ENCODE measurements around the gene MLPH. TPM values are rescaled to one million over a fixed set of nuclear protein-coding genes. Genes with fewer than 3 reads are reported as not detected.

Gene MLPH
- total and polyA plus RNA-seq, 2 of the 13 experiments (the other 11 are each of a cell fraction or from before 2014, with no cell fraction given): 0.12 TPM; not detected in 1

DNA sequence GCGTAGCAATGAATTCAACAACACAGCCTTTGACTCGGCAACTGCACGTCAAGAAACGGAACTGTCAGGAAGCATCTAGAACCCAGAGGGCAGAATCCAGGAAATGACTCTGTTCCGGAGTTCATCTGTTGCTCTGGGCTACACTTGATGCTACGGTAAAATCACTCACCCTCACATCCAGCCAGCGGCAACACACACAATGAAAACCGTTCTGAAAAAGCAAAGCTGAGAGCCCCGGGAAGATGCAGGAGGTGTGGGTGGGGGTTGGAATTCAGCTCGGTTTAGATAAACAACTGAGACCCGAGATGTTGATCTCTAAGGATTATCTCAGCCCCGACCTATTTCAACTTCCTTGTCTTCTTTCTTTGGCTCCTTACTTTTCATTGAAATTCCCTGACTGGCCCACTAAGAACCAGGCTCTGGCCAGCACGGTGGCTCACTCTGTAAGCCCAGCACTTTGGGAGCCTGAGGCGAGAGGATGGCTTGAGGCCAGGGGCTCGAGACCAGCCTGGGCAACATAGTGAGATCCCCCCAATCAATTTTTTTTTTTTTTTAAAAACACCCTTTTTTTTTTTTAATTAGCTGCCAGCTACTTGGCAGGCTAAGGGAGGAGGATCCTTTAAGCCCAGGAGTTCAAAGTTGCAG is 116.8 kb downstream of the MLPH start (continued):
- TF ChIP-seq, protein P1, sequence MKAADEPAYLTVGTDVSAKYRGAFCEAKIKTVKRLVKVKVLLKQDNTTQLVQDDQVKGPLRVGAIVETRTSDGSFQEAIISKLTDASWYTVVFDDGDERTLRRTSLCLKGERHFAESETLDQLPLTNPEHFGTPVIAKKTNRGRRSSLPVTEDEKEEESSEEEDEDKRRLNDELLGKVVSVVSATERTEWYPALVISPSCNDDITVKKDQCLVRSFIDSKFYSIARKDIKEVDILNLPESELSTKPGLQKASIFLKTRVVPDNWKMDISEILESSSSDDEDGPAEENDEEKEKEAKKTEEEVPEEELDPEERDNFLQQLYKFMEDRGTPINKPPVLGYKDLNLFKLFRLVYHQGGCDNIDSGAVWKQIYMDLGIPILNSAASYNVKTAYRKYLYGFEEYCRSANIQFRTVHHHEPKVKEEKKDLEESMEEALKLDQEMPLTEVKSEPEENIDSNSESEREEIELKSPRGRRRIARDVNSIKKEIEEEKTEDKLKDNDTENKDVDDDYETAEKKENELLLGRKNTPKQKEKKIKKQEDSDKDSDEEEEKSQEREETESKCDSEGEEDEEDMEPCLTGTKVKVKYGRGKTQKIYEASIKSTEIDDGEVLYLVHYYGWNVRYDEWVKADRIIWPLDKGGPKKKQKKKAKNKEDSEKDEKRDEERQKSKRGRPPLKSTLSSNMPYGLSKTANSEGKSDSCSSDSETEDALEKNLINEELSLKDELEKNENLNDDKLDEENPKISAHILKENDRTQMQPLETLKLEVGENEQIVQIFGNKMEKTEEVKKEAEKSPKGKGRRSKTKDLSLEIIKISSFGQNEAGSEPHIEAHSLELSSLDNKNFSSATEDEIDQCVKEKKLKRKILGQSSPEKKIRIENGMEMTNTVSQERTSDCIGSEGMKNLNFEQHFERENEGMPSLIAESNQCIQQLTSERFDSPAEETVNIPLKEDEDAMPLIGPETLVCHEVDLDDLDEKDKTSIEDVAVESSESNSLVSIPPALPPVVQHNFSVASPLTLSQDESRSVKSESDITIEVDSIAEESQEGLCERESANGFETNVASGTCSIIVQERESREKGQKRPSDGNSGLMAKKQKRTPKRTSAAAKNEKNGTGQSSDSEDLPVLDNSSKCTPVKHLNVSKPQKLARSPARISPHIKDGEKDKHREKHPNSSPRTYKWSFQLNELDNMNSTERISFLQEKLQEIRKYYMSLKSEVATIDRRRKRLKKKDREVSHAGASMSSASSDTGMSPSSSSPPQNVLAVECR (CRISPR knock-in tag; IDR thresholded peaks at IDR 0.05; ENCODE audit: borderline replicate concordance): peak; percentile 35; the same call in 1 of the 2 replicates
- TF ChIP-seq, protein P2, sequence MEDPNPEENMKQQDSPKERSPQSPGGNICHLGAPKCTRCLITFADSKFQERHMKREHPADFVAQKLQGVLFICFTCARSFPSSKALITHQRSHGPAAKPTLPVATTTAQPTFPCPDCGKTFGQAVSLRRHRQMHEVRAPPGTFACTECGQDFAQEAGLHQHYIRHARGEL (CRISPR knock-in tag; IDR thresholded peaks at IDR 0.05): no peak
- TF ChIP-seq PPARG (CRISPR knock-in tag; conservative IDR thresholded peaks at IDR 0.05) (no peak), SYNCRIP (IDR thresholded peaks at IDR 0.05; ENCODE audit: insufficient read depth, low read depth, low read length) (no peak), TBP (CRISPR knock-in tag; IDR thresholded peaks at IDR 0.05) (no peak), ZNF589 (CRISPR knock-in tag; conservative IDR thresholded peaks at IDR 0.05) (no peak), ZSCAN30 (CRISPR knock-in tag; IDR thresholded peaks at IDR 0.05) (no peak), MEF2D (CRISPR knock-in tag; IDR thresholded peaks at IDR 0.05) (no peak), ZNF274 (CRISPR knock-in tag; IDR thresholded peaks at IDR 0.05) (no peak; the same call in 1 of the 2 replicates), KDM5B (CRISPR knock-in tag; IDR thresholded peaks at IDR 0.05; ENCODE audit: borderline replicate concordance) (no peak), ZMYM2 (CRISPR knock-in tag; IDR thresholded peaks at IDR 0.05) (no peak), MBD4 (IDR thresholded peaks at IDR 0.05; ENCODE audit: borderline replicate concordance, low read length) (no peak), ZNF451 (CRISPR knock-in tag; IDR thresholded peaks at IDR 0.05) (0 out of 2 replicates have a peak, but pooled peaks have one; percentile 73), SALL1 (CRISPR knock-in tag; IDR thresholded peaks at IDR 0.05) (peak; percentile 52), NFIC (IDR thresholded peaks at IDR 0.05; ENCODE audit: low read length) (no peak), POLR2AphosphoS5 (IDR thresholded peaks at IDR 0.05; ENCODE audit: low read depth, low read length) (no peak), ARNT (IDR thresholded peaks at IDR 0.05) (no peak), RARA (CRISPR knock-in tag; IDR thresholded peaks at IDR 0.05) (peak; percentile 45)
- TF ChIP-seq, protein P3, sequence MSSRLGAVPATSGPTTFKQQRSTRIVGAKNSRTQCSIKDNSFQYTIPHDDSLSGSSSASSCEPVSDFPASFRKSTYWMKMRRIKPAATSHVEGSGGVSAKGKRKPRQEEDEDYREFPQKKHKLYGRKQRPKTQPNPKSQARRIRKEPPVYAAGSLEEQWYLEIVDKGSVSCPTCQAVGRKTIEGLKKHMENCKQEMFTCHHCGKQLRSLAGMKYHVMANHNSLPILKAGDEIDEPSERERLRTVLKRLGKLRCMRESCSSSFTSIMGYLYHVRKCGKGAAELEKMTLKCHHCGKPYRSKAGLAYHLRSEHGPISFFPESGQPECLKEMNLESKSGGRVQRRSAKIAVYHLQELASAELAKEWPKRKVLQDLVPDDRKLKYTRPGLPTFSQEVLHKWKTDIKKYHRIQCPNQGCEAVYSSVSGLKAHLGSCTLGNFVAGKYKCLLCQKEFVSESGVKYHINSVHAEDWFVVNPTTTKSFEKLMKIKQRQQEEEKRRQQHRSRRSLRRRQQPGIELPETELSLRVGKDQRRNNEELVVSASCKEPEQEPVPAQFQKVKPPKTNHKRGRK (CRISPR knock-in tag; IDR thresholded peaks at IDR 0.05): no peak
- TF ChIP-seq, protein P4, sequence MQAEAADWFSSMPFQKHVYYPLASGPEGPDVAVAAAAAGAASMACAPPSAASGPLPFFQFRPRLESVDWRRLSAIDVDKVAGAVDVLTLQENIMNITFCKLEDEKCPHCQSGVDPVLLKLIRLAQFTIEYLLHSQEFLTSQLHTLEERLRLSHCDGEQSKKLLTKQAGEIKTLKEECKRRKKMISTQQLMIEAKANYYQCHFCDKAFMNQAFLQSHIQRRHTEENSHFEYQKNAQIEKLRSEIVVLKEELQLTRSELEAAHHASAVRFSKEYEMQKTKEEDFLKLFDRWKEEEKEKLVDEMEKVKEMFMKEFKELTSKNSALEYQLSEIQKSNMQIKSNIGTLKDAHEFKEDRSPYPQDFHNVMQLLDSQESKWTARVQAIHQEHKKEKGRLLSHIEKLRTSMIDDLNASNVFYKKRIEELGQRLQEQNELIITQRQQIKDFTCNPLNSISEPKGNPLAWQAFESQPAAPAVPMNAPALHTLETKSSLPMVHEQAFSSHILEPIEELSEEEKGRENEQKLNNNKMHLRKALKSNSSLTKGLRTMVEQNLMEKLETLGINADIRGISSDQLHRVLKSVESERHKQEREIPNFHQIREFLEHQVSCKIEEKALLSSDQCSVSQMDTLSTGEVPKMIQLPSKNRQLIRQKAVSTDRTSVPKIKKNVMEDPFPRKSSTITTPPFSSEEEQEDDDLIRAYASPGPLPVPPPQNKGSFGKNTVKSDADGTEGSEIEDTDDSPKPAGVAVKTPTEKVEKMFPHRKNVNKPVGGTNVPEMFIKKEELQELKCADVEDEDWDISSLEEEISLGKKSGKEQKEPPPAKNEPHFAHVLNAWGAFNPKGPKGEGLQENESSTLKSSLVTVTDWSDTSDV (CRISPR knock-in tag; IDR thresholded peaks at IDR 0.05): no peak
